Neural progenitor cell (in vitro differentiated cells): ENCODE results near the gene LPP.

Experiments
- CTCF ChIP-seq: fragments of 200-600 bp; sonication (generic); IDR thresholded peaks from 2 replicates; pipeline ENCODE4 v1.5.1; 2017; ENCODE audit warnings: antibody characterized with exemption, mild to moderate bottlenecking
- EZH2 ChIP-seq: fragments of 200-600 bp; sonication (generic); IDR thresholded peaks from 2 replicates; pipeline ENCODE4 v1.6.1; 2017; ENCODE audit warnings: antibody characterized with exemption, mild to moderate bottlenecking, moderate library complexity
- EZH2phosphoT487 ChIP-seq: fragments of 200-600 bp; sonication (generic); IDR thresholded peaks from 2 replicates; pipeline ENCODE4 v1.6.1; 2017; ENCODE audit warnings: antibody characterized with exemption

- TF ChIP-seq CTCF (no peak), EZH2 (no peak), EZH2phosphoT487 (no peak)
These were observed 745.9 kb downstream of the LPP start for GRCh38 chr3:188899881-188900280.
